Measurements from ENCODE around the gene PDS5B.

DNA sequence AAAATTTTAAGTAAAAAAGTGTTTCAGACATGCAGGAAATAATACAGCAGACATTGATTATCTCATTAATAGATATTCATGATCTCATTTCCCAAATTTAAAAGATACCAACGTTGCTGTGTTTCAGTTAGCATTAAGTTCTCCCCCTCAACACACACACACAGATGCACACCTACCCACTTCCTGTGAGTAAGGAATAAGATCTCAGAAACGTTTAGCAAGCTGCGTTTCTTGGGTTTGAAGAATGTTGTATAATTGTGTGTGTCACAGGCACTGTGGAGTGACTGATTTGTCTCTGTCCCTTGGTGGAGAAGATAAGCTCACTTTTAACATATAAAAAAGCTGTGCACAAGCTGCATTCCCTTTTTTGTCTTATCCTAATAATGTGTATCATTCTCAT, 196.8 kb downstream of the PDS5B start:
- TF ChIP-seq, protein P1, sequence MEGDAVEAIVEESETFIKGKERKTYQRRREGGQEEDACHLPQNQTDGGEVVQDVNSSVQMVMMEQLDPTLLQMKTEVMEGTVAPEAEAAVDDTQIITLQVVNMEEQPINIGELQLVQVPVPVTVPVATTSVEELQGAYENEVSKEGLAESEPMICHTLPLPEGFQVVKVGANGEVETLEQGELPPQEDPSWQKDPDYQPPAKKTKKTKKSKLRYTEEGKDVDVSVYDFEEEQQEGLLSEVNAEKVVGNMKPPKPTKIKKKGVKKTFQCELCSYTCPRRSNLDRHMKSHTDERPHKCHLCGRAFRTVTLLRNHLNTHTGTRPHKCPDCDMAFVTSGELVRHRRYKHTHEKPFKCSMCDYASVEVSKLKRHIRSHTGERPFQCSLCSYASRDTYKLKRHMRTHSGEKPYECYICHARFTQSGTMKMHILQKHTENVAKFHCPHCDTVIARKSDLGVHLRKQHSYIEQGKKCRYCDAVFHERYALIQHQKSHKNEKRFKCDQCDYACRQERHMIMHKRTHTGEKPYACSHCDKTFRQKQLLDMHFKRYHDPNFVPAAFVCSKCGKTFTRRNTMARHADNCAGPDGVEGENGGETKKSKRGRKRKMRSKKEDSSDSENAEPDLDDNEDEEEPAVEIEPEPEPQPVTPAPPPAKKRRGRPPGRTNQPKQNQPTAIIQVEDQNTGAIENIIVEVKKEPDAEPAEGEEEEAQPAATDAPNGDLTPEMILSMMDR (IDR thresholded peaks at IDR 0.05) = no peak
- no peak for TF ChIP-seq ZFX (IDR thresholded peaks at IDR 0.05; ENCODE audit: borderline replicate concordance)

Measured in 22Rv1 (cell line).